ENCODE results near the gene TBC1D22A.
"Not testable (repeated sequence)": the region's sequence is repeated elsewhere in the genome, so short reads cannot be mapped to it uniquely, and the experiment has no call there.

The TBC1D22A gene

DNA sequence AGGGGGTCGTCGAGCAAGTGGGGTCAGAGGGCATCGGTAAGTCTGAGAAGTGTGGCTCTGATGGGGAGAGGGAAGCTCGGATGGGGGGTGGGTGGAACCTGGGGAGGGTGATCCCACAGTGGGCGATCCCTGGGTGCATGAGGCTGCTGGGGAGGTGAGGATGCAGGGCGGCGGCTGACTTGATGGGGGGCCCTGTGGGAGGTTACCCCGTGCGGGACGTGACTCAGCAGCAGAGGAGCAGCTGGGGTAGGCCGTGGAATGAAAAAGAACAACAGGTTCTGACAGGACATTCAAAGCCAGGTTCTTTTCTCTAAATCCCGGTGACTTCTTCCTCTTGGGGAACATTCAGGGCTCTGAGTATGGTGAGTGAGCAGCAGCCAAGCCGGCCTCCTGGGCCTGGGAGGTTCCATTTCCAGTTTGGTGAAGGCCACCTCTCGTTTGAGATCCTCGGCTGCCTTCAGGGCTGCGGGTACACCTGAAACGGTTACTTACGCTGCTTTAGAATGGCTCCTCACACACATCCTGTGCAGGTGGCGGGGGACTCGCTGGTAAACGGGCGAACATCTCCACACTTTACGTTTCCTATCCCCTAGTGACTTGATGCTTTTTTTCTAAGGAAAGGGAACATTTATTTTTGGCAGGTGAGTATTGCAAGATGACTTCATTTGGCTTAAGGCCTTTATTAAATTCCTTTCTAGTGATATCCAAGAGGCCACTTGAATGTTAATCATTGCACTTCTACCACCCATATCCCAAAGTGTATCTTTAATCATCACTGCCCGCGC is 278.2 kb downstream of the TBC1D22A start:
- no peak for DNase-seq

DNA sequence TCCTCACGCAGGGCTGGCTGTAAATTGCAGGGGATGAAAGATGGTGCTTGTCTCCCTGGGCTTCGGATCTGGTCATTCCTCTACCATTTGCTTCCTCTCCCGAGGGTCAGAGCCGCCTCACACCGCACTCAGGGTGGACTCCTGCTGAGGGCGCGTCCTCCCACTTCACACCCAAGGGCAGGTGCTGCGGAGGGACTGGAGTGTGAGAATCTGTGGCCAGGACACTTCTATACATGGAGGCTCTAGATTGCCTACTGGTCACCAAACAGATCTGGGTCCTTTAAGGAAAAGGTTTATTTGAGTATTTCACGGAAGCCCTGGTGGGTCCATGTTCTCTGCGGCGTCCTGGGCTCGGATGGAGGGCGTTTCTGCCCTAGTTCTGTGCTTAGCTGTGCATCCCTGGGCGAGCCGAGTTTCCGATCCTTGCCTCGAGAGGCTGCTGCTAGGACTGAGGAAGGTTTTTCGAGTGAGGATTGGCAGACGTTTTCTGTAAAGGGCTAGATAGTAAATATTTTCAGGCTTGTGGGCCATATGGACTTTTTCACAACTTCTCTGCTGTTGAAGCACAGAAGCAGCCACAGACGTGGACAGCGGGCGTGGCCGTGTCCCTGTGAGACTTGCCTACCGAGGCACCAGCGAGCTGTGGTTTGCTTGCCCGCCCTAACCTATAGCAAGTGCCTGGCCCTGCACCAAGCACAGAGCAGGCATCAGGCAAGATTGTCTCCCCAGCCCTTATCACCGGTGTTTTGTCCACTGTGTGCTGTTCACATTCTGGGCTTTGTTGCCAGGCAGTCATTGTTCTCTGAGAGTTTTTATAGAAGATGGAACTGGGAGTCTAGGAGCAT is 279.0 kb downstream of the TBC1D22A start:
- no peak for DNase-seq

DNA sequence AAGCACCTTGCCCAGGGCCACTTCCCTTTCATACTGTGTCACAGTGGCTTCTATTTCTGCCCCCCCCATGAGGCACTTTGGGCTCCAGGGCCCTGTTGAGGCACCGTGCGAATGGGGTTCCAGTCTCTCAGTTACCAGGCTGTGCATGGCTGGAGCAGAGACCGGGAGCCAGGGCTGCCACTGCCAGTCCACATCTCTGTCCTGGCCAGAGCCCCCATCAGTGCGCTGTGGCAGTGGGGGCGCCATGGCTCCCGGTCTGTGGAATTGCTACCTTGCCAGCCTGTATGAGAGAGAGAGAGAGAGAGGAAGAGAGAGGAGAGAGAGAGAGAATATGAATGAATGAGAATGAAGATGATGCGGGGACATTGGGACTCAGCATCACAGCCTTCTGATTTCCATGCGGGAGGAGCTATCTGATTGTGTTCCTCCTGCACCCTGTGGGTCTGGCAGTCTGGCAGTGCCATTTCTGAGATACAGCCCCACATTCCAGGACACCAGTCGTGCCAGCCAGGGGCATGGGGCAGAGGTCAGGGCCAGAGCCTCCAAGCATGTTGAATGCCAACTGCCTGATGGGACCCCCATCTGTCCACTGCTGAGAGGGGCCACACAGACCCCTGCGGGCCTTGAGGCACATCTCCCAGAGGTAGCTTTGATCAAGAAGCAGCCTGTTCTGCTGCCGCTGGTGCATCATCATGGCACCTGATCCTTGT is 279.8 kb downstream of the TBC1D22A start:
- DNase-seq, result no peak

DNA sequence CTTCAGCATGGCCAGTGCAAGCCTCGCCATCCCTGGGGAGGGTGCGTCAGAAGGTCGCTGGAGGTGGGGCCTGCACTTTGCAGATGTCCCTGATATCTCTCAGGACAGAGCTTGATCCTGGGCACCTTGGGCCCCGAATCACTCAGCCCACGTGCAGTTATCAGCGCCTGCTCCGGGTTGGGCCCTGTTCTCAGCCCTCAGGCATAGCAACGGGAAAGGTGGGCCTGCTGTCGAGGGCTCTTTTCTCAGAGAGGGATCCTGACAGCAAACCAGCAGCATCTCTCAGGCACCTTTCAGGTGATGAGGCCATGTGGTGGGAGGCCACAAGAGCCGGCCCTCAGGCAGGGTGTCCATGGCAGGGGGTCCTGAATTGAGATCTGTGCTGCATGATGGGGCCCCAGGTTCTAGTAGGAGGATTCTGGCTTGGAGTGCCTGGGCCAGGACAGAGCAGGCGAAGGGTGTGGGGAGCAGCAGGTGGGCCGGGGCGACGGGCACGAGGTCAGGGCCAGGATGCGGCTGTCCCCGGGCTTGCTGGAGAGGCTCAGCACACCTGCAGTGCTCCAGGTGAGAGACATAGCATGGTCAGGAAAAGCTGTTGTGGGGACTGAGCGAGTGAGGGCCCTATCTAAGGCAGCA is 280.5 kb downstream of the TBC1D22A start:
- DNase-seq, result no peak

DNA sequence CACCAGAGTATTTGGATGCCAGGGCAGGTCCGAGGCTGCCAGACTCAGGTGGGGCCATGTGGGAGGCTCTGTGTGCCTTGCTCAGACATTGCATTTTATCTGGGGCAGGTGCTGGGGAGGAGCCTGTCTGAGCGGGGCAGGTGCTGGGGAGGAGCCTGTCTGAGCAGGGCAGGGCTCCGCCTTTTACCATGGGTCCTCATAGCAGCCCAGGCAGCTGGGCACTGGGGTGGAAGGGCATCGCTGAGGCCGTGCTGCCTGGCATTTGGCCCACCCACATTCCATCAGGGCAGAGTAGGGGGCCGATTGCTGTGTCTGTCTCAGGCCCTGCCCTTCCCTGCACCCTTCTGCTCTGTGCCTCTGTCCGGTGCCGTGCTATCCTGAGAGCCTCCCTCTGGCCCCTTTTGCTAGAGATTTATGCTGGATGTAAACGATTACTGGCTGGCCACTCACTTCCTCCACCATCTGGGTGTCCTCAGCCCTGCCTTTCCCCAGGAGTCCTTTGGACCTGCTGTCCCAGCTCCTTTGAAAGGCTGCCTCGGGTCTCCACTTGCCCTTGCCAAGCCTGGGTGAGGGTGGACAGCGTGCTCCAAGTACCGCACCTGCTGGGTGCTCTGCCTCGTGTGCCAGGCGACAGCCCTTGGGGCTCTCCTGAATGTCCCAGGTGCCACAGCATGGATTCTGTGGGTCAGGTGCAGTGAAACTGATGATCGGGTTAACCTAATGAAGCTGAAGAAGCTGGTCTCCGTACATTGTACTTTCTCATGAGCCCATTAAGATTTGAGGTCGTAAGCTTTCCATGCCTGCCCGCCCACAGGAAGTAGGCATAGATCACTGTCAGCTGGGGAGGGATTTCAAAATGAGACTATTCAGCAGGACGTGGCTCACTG is 281.6 kb downstream of the TBC1D22A start:
- no peak for DNase-seq

DNA sequence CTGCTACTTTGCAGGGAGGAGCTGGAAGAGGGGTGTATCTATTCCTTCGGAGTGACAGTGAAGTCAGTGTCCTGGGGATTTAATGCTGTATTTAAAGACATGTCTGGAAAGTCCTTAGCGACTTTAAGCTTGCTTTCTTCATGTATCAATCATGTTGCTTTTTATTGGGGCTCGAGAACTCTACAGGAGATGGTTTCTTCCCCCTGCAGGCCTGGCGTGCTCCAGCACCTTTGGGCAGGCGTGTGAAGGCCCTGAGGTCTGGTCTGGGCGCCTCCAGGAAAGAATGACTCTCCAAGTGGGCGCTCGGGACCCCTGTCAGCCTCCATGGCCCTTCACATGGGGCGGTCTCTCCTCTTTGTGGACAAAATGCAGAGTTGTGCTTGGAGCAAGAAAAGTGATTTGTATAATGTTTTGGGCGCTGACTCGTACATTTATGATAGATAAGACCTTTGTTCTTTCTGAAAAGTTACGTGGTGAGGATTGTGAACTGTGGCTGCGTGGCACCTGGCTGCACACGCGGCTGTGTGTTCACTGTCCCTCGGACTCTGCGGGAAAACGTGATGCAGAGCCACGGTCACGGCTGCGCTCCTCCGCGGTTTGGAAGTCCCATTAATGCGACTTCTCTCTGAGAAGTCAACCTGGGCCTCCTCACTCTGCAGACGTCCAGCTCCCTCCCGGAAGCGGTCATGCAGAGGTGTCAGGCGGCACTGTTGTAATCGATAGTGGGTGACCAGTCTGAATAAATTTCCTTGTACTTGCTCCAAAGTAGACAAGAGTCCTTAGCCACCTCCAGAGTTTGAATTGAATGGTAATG is 282.5 kb downstream of the TBC1D22A start:
- no peak for DNase-seq

DNA sequence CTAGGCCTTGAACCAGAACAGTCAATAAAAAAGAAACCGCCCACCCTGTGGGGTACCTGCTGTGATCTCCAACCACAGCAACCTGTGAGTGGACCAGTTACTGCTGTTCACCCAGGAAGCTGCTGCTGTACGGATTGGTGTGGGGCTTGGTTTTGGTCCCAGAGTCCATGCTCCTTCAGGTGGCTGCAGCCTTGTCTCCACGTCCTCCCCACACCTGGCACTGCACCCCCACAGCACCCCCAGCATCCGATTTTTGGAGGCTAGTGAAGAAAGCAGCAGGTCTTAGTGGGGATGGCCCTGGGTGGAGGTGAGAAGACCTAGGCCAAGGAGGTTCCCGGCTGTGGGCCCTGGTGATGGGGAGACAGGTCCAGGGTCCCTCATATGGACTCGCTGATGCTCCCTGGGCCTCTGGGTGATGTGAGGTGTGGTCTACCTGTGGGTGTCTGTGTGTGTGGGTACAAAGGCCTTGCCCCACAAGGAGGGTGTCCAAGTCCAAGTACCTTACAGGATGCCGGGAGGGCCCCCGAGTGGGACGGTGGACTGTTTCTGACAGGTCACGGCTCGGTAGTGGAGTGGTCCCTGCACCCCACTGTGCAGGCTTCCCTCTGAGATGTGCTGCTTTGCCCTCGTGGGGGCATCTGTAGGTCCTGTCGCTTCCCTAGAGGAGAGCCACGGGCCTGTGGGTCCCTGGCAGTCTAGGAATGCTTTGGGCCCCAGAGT is 283.4 kb downstream of the TBC1D22A start:
- DNase-seq, result no peak

DNA sequence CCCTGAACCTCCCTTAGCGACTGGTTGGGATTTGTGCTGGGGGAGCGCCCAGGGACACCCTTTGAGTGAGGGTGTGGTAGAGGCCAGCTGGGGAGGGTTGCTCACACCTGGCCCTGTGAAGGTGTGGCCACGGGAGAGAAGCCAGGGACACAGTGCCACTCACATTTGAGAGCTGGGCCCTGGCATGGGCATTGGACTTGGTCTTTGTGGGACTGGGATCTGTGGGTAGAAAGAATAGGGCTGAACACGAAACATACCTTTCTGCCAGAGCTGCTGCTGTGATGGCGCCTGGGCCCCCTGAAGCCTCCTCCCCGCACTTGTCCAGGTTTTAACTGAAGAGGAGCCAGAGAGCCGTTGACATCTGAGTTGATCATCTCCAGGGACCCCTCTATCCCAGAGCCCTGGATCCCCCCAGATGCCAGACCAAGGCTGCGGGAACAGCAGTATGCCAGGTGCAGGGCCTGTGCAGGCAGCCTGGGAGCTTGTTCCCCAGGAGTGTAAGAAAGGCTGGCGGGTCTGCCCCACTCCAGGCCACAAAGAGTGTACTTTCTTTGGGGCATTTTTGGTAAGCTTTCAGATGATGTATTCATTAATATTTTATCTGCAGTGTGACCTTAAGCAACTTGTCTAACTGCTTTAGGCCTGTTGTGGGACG is 284.1 kb downstream of the TBC1D22A start:
- no peak for DNase-seq

DNA sequence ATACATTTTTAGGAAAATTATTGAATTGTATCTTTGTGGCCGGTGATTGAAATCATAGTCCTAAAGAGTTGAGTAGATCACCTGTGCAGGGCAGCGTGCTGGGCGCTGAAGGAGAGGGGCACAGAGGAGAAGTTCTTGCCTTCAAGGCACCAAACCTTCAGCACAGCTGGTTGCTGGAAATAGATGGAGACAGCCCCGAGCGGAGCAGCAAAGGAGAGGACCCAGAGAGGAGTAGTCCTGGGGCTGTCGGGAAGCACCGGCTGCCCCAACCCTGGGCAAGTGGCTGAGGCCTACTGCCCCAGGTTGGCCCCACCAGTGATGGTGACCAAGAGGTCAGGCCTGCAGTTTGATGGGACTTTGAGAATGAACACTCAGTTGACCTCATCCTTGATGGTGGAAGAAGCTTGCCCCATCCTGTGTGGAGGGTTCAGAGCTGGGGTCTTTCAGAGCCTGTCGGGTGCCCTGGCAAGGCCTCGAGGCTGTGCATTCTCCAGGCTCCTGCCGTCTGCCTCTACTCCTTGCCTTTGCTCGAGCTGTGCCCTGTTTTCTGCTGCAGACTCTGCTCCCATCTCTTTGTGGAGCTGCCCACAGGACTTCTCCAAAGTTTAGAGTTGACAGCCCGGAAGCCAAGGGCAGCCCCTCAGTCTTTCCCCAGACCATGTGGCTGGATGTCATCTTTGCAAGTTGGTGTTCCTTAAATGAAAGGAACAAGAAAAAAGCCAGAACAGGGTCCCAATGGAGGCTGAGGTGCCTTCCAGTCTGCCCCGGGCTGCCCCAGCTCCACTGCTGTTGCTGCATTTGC is 285.1 kb downstream of the TBC1D22A start:
- no peak for DNase-seq

DNA sequence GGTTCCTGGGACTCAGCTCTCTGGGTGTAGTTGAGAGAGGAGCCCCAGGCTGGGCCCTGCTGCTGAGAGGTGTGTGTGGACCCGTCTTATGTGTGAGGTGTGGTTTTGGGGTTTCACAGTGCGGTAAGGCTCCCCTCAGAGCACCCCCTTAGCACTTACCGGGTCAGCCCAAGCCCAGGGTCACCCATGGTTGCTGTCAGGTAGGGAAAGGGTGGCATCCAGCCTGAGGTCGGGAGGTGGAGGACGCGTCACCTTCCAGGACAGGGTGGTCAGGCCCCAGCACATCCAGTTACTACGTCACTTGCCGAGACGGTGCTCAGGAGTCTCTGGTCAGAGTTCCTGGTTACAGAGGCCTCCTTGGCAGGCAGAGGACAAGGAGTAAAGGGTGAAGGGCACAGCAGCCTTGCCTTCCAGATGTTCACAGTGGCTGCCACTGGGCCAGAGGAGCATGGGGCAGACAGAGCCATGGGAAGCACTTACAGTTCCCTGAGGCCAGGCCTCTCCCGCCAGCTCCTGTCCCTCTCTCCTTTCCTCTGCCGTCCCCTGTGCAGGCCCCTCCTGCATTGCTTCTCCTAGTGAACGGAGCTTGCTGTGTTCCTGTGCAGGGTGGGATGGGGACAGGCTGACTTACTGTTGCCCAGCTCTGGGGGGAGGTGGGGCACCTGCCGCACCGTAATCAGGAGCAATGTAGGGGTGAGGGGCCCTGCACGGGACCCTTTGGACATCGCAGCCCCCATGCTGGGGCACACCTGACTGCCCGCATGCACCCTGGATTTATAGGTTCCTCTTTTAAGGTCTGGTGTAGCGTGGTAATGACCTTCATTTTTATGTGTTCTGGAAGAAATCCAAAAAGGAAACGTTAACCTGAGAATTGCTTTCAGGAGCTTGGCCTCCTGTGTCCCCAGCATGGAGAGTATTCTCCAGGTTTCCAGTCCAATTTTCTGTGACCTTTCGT is 285.9 kb downstream of the TBC1D22A start:
- DNase-seq, result no peak

DNA sequence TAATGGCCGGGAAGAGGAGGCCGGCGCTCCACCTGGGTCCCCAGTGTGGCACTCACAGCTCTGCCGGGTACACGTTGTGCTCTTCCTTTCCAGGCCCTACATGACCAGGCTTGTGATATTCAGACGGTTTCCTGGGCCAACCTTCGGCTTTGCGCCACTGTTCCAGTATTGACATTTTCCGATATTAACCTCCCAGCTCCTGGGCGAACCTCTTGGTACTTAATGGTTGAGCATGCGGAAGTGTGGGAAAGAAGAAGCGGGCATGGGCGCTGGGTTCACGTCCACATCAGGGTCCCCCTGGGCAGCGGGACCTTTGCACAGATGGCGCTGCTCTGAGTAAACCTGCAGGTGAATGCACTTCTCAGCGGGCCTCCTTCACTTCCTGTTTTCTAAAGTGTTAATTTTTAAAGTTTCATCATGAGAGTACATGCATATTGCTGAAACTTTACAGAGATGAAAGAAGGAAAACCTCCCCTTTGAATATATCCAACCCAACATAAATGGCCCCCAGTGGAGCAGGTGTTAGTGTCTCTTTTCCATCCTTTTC is 286.7 kb downstream of the TBC1D22A start:
- DNase-seq, result no peak

DNA sequence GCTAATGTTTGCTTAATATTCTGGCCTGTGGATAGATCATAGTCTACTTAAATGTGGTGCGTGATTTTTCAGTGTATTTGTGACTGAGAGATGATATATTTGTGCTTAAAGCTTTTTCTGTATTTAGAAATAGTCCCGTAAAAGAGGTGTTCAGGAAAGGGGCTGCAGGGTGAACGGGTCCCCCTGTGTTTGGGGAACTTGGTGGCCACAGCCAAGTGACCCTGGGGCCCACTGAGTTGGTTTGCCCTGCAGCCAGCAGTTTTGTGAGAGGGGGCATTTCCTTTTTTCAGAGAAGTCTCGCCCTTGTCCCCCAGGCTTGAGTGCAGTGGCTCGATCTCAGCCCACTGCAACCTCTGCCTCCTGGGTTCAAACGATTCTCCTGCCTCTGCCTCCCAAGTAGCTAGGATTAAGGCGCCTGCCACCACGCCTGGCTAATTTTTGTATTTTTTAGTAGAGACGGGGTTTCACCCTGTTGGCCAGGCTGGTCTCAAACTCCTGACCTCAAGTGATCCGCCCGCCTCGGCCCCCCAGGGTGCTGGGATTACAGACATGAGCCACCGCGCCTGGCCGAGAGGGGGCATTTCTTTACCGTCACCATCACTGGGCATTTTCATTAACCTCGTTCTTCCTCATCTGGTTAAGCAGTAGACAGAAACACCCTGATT is 287.4 kb downstream of the TBC1D22A start:
- not testable (repeated sequence) for DNase-seq

DNA sequence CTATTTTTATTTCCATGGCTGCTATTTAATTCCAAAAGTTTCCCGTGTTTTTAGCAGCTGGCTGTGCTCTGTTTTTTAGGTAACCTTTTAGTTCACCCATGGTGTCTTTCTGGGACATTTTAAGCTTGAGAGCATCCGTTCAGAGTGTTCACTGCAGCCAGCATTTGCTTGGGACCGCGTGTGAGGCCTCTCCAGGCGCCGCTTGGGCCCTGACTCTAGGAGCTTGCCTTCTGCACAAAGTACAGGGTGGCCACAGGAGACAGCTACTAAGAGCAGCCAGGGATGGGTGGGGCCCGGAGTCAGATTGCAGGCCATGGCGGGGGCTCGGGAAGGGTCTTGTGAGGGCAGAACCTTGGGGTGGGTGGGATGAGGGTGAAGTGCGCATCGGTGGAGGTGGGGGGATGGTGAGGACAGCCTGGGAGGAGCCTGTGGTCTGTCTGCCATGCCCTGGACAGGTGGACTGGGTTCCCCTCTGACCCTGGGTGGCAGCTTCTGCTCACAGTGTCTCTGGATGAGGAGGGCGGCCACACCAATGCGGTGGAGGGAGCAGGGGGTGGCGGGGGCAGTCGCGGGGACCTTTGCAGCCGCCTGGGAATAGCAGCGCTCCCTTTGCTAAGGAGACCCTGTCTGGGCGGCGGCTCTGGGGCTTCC is 288.1 kb downstream of the TBC1D22A start:
- DNase-seq, result no peak

DNA sequence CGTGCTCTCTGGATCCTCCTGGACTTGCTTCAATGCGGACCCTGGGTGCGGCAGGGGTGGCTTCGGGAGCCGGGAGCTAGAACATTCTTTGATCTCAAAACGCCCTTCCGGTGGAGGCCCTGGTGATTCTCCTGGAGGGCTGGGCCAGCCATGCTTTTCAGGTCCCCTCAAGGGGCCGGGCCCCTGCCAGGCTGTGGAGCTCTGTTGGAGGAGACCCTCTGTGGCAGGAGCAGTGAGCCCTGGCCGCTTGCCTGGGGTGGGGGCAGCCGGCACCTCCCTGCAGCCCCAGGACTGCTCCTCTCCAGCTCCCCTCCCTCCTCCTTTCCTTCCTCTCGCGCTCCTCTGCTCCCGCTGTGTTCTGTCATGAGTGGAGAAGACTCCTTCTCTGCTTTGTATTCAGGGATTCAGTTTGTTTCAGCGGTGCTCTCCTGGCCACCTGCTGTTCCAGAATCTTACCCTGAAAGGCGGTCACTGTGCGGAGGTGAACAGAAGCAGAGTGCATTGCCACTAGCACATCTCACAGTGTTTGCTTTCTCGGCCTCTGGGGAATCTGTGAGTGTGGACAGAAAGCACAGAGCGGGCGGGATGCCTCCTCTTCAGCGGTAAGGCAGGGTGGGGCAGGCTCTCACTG is 289.1 kb downstream of the TBC1D22A start:
- DNase-seq, result no peak

DNA sequence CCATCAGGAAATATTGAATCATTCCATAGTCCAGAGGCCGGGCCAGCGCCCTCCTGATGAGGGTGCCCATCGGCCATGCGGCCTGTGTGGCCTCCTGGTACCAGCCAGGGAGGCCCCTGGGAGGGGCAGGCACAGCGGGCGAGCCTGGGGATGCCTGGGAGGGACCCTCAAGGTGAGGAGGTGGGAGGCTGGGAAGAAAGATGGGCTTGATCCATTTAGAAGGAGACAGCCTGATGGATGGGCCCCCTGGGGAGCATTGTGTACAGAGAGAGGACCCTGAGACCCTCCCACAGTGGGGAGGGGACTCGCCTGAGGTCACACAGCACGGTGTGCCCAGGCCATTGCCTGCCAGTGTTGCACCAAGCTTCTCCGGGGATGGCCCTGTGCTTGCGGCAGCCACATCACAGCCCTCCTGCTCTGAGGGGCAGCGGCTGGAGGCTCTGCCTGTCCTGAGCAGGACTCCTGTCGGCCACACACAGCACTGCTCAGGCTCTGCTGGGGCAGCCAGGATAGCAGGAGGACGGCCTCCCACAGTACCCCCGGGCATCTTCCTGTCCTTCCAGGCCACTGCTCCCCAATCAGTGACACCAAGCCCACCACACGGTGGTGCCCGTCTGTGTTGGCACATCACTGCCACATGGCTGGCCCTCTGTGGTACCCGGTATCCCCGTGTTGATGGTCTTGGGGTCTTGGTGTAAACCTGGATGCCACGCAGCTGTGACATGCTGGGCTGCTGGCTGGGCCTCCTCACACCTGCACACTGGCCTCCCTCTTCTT is 290.0 kb downstream of the TBC1D22A start:
- no peak for DNase-seq

All from hippocampal formation (tissue), 2 donors.